GM21381 (cell line): ENCODE results near the gene RASL12.

Experiments
- ATAC-seq: cut with Tn5 transposase; IDR thresholded peaks from one replicate; pipeline ENCODE4 v1.9.1; 2021; ENCODE audit warnings: mild to moderate bottlenecking, moderate library complexity; ENCODE audit not compliant: unreplicated experiment

Gene RASL12

GRCh38 chr15:65092911-65093792 lies 25.4 kb upstream of the RASL12 start:
- no peak for ATAC-seq

GRCh38 chr15:65091946-65092770 lies 24.4 kb upstream of the RASL12 start:
- no peak for ATAC-seq

GRCh38 chr15:65089206-65089824 lies 21.5 kb upstream of the RASL12 start:
- no peak for ATAC-seq

GRCh38 chr15:65088643-65089021 lies 20.8 kb upstream of the RASL12 start:
- ATAC-seq = no peak

- no peak for ATAC-seq
Measured at GRCh38 chr15:65087873-65088642, 20.3 kb upstream of the RASL12 start.

- ATAC-seq = no peak
Measured at GRCh38 chr15:65087411-65087810, 19.6 kb upstream of the RASL12 start.

GRCh38 chr15:65086680-65087111 lies 18.9 kb upstream of the RASL12 start:
- no peak for ATAC-seq

GRCh38 chr15:65085990-65086679 lies 18.3 kb upstream of the RASL12 start:
- ATAC-seq = no peak

- no peak for ATAC-seq
Measured at GRCh38 chr15:65085207-65085753, 17.5 kb upstream of the RASL12 start.

GRCh38 chr15:65084500-65085206 lies 16.9 kb upstream of the RASL12 start:
- no peak for ATAC-seq

GRCh38 chr15:65083262-65083701 lies 15.5 kb upstream of the RASL12 start:
- ATAC-seq = no peak

GRCh38 chr15:65082303-65082953 lies 14.6 kb upstream of the RASL12 start:
- ATAC-seq = no peak

GRCh38 chr15:65081758-65082157 lies 14.0 kb upstream of the RASL12 start:
- ATAC-seq = no peak

GRCh38 chr15:65081270-65081669 lies 13.5 kb upstream of the RASL12 start:
- no peak for ATAC-seq

- ATAC-seq = no peak
Measured at GRCh38 chr15:65079580-65079979, 11.8 kb upstream of the RASL12 start.

- ATAC-seq = no peak
Measured at GRCh38 chr15:65077981-65078352, 10.2 kb upstream of the RASL12 start.

- no peak for ATAC-seq
Measured at GRCh38 chr15:65077291-65077980, 9.6 kb upstream of the RASL12 start.
